HL-60 (cell line): ENCODE results near the gene MCRS1.

Experiments
- DNase-seq, 2 experiments: peaks; one replicate each; pipeline ENCODE4 v3.0.0-alpha.2; 2010 to 2020; ENCODE audit warnings: low read depth in 1 of 2, low spot score in 1 of 2
- H3K27ac ChIP-seq: fragments of 250-450 bp; sonication (Bioruptor Pico); replicated peaks from 2 replicates; pipeline ENCODE4 v1.5.1; 2020; ENCODE audit warnings: mild to moderate bottlenecking, moderate library complexity
- H3K27me3 ChIP-seq: fragments of 250-450 bp; sonication (Bioruptor Pico); 2 replicates; pipeline ENCODE4 v1.5.1; 2021; ENCODE audit warnings: mild to moderate bottlenecking, moderate library complexity; ENCODE audit not compliant: insufficient read depth, poor library complexity, severe bottlenecking
- H3K4me3 ChIP-seq: replicated peaks from 2 replicates; pipeline ENCODE4 v1.5.1; 2011; ENCODE audit warnings: mild to moderate bottlenecking, control low read depth, low read length; ENCODE audit not compliant: insufficient read depth
- GABPA ChIP-seq: IDR thresholded peaks from 2 replicates; pipeline ENCODE4 v1.6.1; 2012; ENCODE audit warnings: low read depth
- POLR2AphosphoS5 ChIP-seq: IDR thresholded peaks from 2 replicates; pipeline ENCODE4 v1.6.1; 2012; ENCODE audit warnings: low read depth
- REST ChIP-seq: IDR thresholded peaks from 2 replicates; pipeline ENCODE4 v1.6.1; 2012; ENCODE audit warnings: low read depth; ENCODE audit not compliant: insufficient replicate concordance
- SPI1 ChIP-seq: IDR thresholded peaks from 2 replicates; pipeline ENCODE4 v1.6.1; 2012; ENCODE audit warnings: low read depth, mild to moderate bottlenecking, borderline replicate concordance
- TF ChIP-seq, protein P1 (sequence below): IDR thresholded peaks from one replicate; pipeline ENCODE4 v1.5.1; 2011; ENCODE audit warnings: low read length, control low read depth, inconsistent platforms; ENCODE audit not compliant: insufficient read depth

MCRS1 gene

DNA sequence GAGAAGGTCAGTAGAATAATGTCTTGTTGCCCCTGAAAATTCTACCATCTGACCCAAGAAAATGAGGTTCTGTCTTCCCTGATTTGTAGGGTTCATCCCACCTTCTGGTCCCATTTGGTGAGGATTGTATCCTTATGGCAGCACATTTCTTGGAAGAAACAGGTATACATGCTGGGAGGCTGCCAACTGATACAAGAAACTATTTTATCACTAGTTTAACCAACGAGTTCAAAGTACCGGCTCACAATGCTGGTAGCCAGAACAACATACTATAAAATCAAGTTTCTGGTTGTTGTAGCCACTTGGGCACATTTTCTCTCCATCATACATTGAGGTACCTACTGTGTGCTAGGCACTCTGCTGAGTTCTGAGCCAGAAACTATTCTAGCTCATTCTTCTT, 36.2 kb downstream of the MCRS1 start:
- no peak overlapping the region for H3K27ac ChIP-seq
- no peak for DNase-seq
- H3K4me3 ChIP-seq, result no peak overlapping the region
- no peak for TF ChIP-seq GABPA
- no peak for TF ChIP-seq SPI1
- no peak for TF ChIP-seq REST
- no peak for TF ChIP-seq POLR2AphosphoS5
- TF ChIP-seq, protein P1, sequence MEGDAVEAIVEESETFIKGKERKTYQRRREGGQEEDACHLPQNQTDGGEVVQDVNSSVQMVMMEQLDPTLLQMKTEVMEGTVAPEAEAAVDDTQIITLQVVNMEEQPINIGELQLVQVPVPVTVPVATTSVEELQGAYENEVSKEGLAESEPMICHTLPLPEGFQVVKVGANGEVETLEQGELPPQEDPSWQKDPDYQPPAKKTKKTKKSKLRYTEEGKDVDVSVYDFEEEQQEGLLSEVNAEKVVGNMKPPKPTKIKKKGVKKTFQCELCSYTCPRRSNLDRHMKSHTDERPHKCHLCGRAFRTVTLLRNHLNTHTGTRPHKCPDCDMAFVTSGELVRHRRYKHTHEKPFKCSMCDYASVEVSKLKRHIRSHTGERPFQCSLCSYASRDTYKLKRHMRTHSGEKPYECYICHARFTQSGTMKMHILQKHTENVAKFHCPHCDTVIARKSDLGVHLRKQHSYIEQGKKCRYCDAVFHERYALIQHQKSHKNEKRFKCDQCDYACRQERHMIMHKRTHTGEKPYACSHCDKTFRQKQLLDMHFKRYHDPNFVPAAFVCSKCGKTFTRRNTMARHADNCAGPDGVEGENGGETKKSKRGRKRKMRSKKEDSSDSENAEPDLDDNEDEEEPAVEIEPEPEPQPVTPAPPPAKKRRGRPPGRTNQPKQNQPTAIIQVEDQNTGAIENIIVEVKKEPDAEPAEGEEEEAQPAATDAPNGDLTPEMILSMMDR, result no peak
- H3K27me3 ChIP-seq, result no peaks in the 10 kb centered on the region

GRCh38 chr12:49529414-49529813, 38.5 kb downstream of the MCRS1 start:
- peak; percentile 47 to 64 for DNase-seq
- no peak overlapping the region for H3K27ac ChIP-seq
- no peak overlapping the region for H3K4me3 ChIP-seq
- TF ChIP-seq, protein P1, result no peak
- peak; percentile 99 for TF ChIP-seq SPI1
- no peaks in the 10 kb centered on the region for H3K27me3 ChIP-seq

GRCh38 chr12:49527361-49528130, 40.4 kb downstream of the MCRS1 start:
- TF ChIP-seq POLR2AphosphoS5 (no peak), GABPA (no peak)
- no peak for DNase-seq

GRCh38 chr12:49525942-49526341, 42.0 kb downstream of the MCRS1 start:
- no peak for TF ChIP-seq SPI1
- no peak for TF ChIP-seq POLR2AphosphoS5
- no peak for TF ChIP-seq GABPA
- TF ChIP-seq, protein P1, result no peak
- TF ChIP-seq REST, result no peak
- DNase-seq, result no peak
- H3K27ac ChIP-seq, result no peak overlapping the region
- H3K27me3 ChIP-seq, result no peaks in the 10 kb centered on the region
- no peak overlapping the region for H3K4me3 ChIP-seq

More at GRCh38 chr12:49527361-49528130, 40.4 kb downstream of the MCRS1 start:
- no peak overlapping the region for H3K4me3 ChIP-seq
- H3K27me3 ChIP-seq, result no peaks in the 10 kb centered on the region
- H3K27ac ChIP-seq, result no peak overlapping the region
